ENCODE results near the gene PAGR1. TPM values are rescaled to one million over a fixed set of nuclear protein-coding genes. Genes with fewer than 3 reads are reported as not detected.

PAGR1 gene
- total and polyA plus RNA-seq, 10 of the 15 experiments (the other 5 are each of a cell fraction or from before 2014, with no cell fraction given): 1.1 to 57.7 (median 23.4) TPM

DNA sequence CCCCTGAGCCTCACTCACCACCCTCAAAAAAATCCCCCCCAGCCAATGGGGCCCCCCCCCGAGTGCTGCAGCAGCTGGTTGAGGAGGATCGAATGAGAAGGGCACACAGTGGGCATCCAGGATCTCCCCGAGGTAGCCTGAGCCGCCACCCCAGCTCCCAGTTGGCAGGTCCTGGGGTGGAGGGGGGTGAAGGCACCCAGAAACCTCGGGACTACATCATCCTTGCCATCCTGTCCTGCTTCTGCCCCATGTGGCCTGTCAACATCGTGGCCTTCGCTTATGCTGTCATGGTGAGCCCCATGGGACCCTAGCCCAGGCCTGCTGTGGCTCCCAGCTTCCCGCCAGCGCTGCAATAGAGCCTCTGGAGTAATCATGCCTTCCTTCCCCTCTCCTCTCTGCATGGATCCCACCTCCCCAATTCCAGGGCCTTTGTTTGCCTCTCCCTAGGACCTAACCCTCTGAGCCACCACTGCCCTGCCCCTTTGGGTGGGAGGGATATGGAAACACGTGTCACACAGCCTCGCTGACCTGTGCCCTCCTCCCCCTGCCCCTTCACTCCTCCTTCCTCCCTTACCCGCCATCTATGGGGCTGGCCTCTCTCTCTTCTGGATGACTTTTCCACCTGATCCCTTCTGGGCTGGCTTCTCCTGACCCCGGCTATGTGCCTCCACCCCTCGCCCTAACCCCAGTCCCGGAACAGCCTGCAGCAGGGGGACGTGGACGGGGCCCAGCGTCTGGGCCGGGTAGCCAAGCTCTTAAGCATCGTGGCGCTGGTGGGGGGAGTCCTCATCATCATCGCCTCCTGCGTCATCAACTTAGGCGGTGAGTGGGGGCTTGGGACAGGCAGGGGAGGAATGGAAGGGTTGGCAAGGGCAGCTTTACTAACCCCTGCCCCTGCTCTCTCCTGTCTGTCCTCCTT lies 2.0 kb upstream of the PAGR1 start:
- no peaks in the 10 kb centered on the region for H3K9me3 ChIP-seq (replicated peaks; ENCODE audit: control insufficient read depth, insufficient read depth, low read length)
- no peak overlapping the region for H3K27ac ChIP-seq (ENCODE audit: control insufficient read depth, insufficient read depth)
- H3K4me1 ChIP-seq (ENCODE audit: control insufficient read depth, insufficient read depth, low read length): peaks cover 28% of the 10 kb centered on the region
- RAD21 ChIA-PET (ENCODE audit: unreplicated experiment): interaction anchor here (0.6 kb wide), 3 partner anchors 29 to 150 kb away, joined by 3 to 4 read pairs (median 3); no protein-coding TSS in a partner anchor
- FAIRE-seq (no peak), DNase-seq (ENCODE audit: low read depth, low spot score) (no peak), ATAC-seq (no peak)
- POLR2A ChIA-PET: interaction anchor here (0.6 to 1.7 kb wide), 2 partner anchors 10 to 200 kb away, joined by 4 to 9 read pairs; no protein-coding TSS in a partner anchor
- H3K27me3 ChIP-seq (replicated peaks in 1 of 2; ENCODE audit: control insufficient read depth in 2 of 2, insufficient read depth in 2 of 2, low read length in 1 of 2): no peaks in the 10 kb centered on the region
- no peak overlapping the region for H3K9ac ChIP-seq (ENCODE audit: control insufficient read depth, insufficient read depth, low read length)
- CTCF ChIA-PET: interaction anchor here (0.7 kb wide), 1 partner anchor 34 kb away, joined by 3 read pairs; no protein-coding TSS in a partner anchor
- TF ChIP-seq MEF2A (IDR thresholded peaks at IDR 0.05; ENCODE audit: insufficient read depth, low read depth, low read length): no peak
- TF ChIP-seq STAT3 (IDR thresholded peaks at IDR 0.05; ENCODE audit: low read depth, low read length): no peak
- no peak for TF ChIP-seq FOXK2 (IDR thresholded peaks at IDR 0.05)
- TF ChIP-seq SMAD1 (IDR thresholded peaks at IDR 0.05; ENCODE audit: low read depth, partially characterized antibody): no peak
- no peak for TF ChIP-seq BACH1 (IDR thresholded peaks at IDR 0.05; ENCODE audit: borderline replicate concordance)
- TF ChIP-seq BRCA1 (IDR thresholded peaks at IDR 0.05; ENCODE audit: low read depth, low read length): no peak
- TF ChIP-seq, protein P1, sequence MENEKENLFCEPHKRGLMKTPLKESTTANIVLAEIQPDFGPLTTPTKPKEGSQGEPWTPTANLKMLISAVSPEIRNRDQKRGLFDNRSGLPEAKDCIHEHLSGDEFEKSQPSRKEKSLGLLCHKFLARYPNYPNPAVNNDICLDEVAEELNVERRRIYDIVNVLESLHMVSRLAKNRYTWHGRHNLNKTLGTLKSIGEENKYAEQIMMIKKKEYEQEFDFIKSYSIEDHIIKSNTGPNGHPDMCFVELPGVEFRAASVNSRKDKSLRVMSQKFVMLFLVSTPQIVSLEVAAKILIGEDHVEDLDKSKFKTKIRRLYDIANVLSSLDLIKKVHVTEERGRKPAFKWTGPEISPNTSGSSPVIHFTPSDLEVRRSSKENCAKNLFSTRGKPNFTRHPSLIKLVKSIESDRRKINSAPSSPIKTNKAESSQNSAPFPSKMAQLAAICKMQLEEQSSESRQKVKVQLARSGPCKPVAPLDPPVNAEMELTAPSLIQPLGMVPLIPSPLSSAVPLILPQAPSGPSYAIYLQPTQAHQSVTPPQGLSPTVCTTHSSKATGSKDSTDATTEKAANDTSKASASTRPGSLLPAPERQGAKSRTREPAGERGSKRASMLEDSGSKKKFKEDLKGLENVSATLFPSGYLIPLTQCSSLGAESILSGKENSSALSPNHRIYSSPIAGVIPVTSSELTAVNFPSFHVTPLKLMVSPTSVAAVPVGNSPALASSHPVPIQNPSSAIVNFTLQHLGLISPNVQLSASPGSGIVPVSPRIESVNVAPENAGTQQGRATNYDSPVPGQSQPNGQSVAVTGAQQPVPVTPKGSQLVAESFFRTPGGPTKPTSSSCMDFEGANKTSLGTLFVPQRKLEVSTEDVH (IDR thresholded peaks at IDR 0.05; ENCODE audit: low read depth, partially characterized antibody): no peak
- no peak for TF ChIP-seq ZNF622 (IDR thresholded peaks at IDR 0.05)
- TF ChIP-seq ETV6 (conservative IDR thresholded peaks at IDR 0.05 in 1 of 2, IDR thresholded peaks at IDR 0.05 in 1 of 2; ENCODE audit: borderline replicate concordance in 1 of 2, low read depth in 1 of 2): no peak
- no peak for TF ChIP-seq ZNF207 (IDR thresholded peaks at IDR 0.05; ENCODE audit: borderline replicate concordance)
- no peak for TF ChIP-seq NFXL1 (IDR thresholded peaks at IDR 0.05; ENCODE audit: borderline replicate concordance)
- no peak for TF ChIP-seq BCL11A (IDR thresholded peaks at IDR 0.05; ENCODE audit: low read depth, low read length)
- no peak for TF ChIP-seq HSF1 (IDR thresholded peaks at IDR 0.05; ENCODE audit: low read depth, low read length)
- no peak for TF ChIP-seq JUNB (IDR thresholded peaks at IDR 0.05)
- no peak for TF ChIP-seq ZSCAN29 (IDR thresholded peaks at IDR 0.05)
- no peaks in the 10 kb centered on the region for H4K20me1 ChIP-seq (ENCODE audit: control insufficient read depth, insufficient read depth)
- peaks cover 20% of the 10 kb centered on the region for H3K79me2 ChIP-seq (ENCODE audit: control insufficient read depth, insufficient read depth, low read length)
- SMC1A ChIA-PET (ENCODE audit: uncharacterized antibody, unreplicated experiment): no interaction called here
- in situ Hi-C loops (cut with MboI): no loop called here
- no peak overlapping the region for H3K4me3 ChIP-seq
- no TSS peak for BruUV-seq (replicated peaks)
- WGBS (ENCODE audit: insufficient coverage, insufficient replicate concordance, low lambda C conversion rate, missing lambda C conversion rate): 80% methylated on average over 24 of the region's 24 CpGs
- intact Hi-C loops (cut with micrococcal nuclease; ENCODE audit: unreplicated experiment): no loop called here
- H3K36me3 ChIP-seq (ENCODE audit: control insufficient read depth in 2 of 2, insufficient read depth in 2 of 2, low read length in 1 of 2): peaks cover 6 to 10% of the 10 kb centered on the region in 2 experiments; a peak in 2 of 4 replicates
- no peak overlapping the region for H2AFZ ChIP-seq (ENCODE audit: control insufficient read depth, low read depth, low read length)
- no peak overlapping the region for H3K4me2 ChIP-seq (ENCODE audit: control insufficient read depth, insufficient read depth)
